CD14-positive monocyte (primary cell): Measurements from ENCODE around the gene PARVG. TPM values are rescaled to one million over a fixed set of nuclear protein-coding genes. Genes with fewer than 3 reads are reported as not detected.

ENCODE experiments used
- DNase-seq, 3 donors: peaks; one replicate each; pipeline ENCODE4 v3.0.0-alpha.2; 2011 to 2022
- H2AFZ ChIP-seq: 2 replicates; pipeline ENCODE4 v1.6.0; 2012; ENCODE audit warnings: mild to moderate bottlenecking, low read depth, low read length, inconsistent platforms; ENCODE audit not compliant: insufficient read depth, poor library complexity, severe bottlenecking
- H3K27ac ChIP-seq, 2 donors: 1 replicate in 1 of 2; 2 replicates in 1 of 2; pipeline ENCODE4 v1.5.1; 2012 to 2013; ENCODE audit warnings: low read length in 2 of 2, control low read depth in 1 of 2, inconsistent platforms in 1 of 2, low read depth in 1 of 2, mild to moderate bottlenecking in 1 of 2
- H3K27me3 ChIP-seq, 2 donors: one replicate each; pipeline versions ENCODE4 v1.6.0 to v1.6.1; 2011 to 2013; ENCODE audit warnings: low read length in 2 of 2; ENCODE audit not compliant: control insufficient read depth in 2 of 2, insufficient read depth in 2 of 2
- H3K36me3 ChIP-seq, 2 donors: replicated peaks in 1 of 2; 1 replicate in 1 of 2; 2 replicates in 1 of 2; pipeline versions ENCODE4 v1.5.1 to v1.6.1; 2012 to 2013; ENCODE audit warnings: low read length in 2 of 2, control low read depth in 1 of 2, inconsistent platforms in 1 of 2, mild to moderate bottlenecking in 1 of 2; ENCODE audit not compliant: insufficient read depth in 2 of 2, control insufficient read depth in 1 of 2
- H3K4me1 ChIP-seq, 2 donors: 1 replicate in 1 of 2; 2 replicates in 1 of 2; pipeline versions ENCODE4 v1.5.1 to v1.6.1; 2012 to 2013; ENCODE audit warnings: low read length in 2 of 2, control low read depth in 1 of 2, inconsistent platforms in 1 of 2, mild to moderate bottlenecking in 1 of 2, moderate library complexity in 1 of 2; ENCODE audit not compliant: insufficient read depth in 2 of 2, control insufficient read depth in 1 of 2
- H3K4me2 ChIP-seq: replicated peaks from 2 replicates; pipeline ENCODE3; 2012; ENCODE audit warnings: low read length, moderate library complexity, mild to moderate bottlenecking; ENCODE audit not compliant: poor library complexity, severe bottlenecking; ENCODE audit errors: extremely low read depth
- H3K4me3 ChIP-seq, 3 experiments: fragments of 200-600 bp in 1 of 3; sonication (generic) in 1 of 3; replicated peaks in 1 of 3; 1 replicate in 2 of 3; 2 replicates in 1 of 3; pipeline ENCODE4 v1.5.1; 2011 to 2013; ENCODE audit warnings: low read length in 3 of 3, mild to moderate bottlenecking in 3 of 3, control low read depth in 2 of 3, low read depth in 2 of 3, inconsistent platforms in 1 of 3, moderate library complexity in 1 of 3
- H3K79me2 ChIP-seq: 2 replicates; pipeline ENCODE4 v1.6.0; 2012; ENCODE audit warnings: mild to moderate bottlenecking, control low read depth, inconsistent platforms, low read length, moderate library complexity; ENCODE audit not compliant: insufficient read depth
- H3K9ac ChIP-seq: 2 replicates; pipeline ENCODE4 v1.6.0; 2017; ENCODE audit warnings: low read length, mild to moderate bottlenecking; ENCODE audit not compliant: insufficient read depth, poor library complexity, severe bottlenecking
- H3K9me3 ChIP-seq, 2 donors: replicated peaks in 1 of 2; 1 replicate in 1 of 2; 2 replicates in 1 of 2; pipeline versions ENCODE4 v1.5.1 to v1.6.1; 2012 to 2013; ENCODE audit warnings: low read length in 2 of 2, control low read depth in 1 of 2; ENCODE audit not compliant: control insufficient read depth in 1 of 2, insufficient read depth in 1 of 2
- H4K20me1 ChIP-seq: 2 replicates; pipeline ENCODE4 v1.6.0; 2012; ENCODE audit warnings: mild to moderate bottlenecking, low read length, control low read depth, moderate library complexity; ENCODE audit not compliant: insufficient read depth
- H3K27ac Mint-ChIP-seq, 7 donors: one replicate each; pipeline ENCODE4 v1.8.0; 2020; ENCODE audit warnings: mild to moderate bottlenecking in 7 of 7, mixed read lengths in 7 of 7, moderate library complexity in 6 of 7, inconsistent platforms in 2 of 7
- H3K27me3 Mint-ChIP-seq, 3 donors: one replicate each; pipeline ENCODE4 v1.8.0; 2021 to 2022; ENCODE audit warnings: low read depth in 3 of 3, mild to moderate bottlenecking in 3 of 3, mixed read lengths in 3 of 3, moderate library complexity in 3 of 3, inconsistent platforms in 1 of 3
- H3K36me3 Mint-ChIP-seq, 2 donors: one replicate each; pipeline ENCODE4 v1.8.0; 2020; ENCODE audit warnings: mixed read lengths in 2 of 2, inconsistent platforms in 1 of 2, mild to moderate bottlenecking in 1 of 2
- H3K4me1 Mint-ChIP-seq: one replicate; pipeline ENCODE4 v1.8.0; 2020; ENCODE audit warnings: mild to moderate bottlenecking, mixed read lengths
- H3K4me3 Mint-ChIP-seq, 2 donors: one replicate each; pipeline ENCODE4 v1.8.0; 2020; ENCODE audit warnings: mild to moderate bottlenecking in 2 of 2, mixed read lengths in 2 of 2, moderate library complexity in 1 of 2
- H3K9me3 Mint-ChIP-seq, 7 donors: one replicate each; pipeline ENCODE4 v1.8.0; 2020 to 2022; ENCODE audit warnings: mixed read lengths in 7 of 7, mild to moderate bottlenecking in 6 of 7, moderate library complexity in 6 of 7, inconsistent platforms in 2 of 7
- CTCF ChIP-seq: fragments of 200-600 bp; IDR thresholded peaks from one replicate; pipeline ENCODE4 v1.8.0; 2022; ENCODE audit warnings: antibody characterized with exemption, mild to moderate bottlenecking
- WGBS: methylation state at CpG from one replicate; pipeline ENCODE4 v1.1.5; 2013; ENCODE audit warnings: missing lambda C conversion rate; ENCODE audit not compliant: insufficient coverage; 5-methylcytosine and 5-hydroxymethylcytosine counted together
- intact Hi-C, 2 donors: fragments of 100-400 bp; cut with micrococcal nuclease; formaldehyde crosslinking; loops; one replicate each; pipeline versions ENCODE4 v1.15.0 to v1.15.1; 2023
- polyA plus RNA-seq, 3 donors: library from polyadenylated mRNA; depleted of rRNA in 1 of 3; unstranded in 2 of 3; stranded (reverse) in 1 of 3; fragments of 300-500 nt in 2 of 3; fragments of >200 nt in 1 of 3; fragmentation: Illumina TruSeq in 2 of 3; gene quantifications; 1 replicate in 2 of 3; 2 replicates in 1 of 3; pipeline ENCODE4 v1.2.3, GENCODE V29; 2012 to 2021

PARVG gene
- polyA plus RNA-seq, 3 donors, result 169 to 577 (median 190) TPM

DNA sequence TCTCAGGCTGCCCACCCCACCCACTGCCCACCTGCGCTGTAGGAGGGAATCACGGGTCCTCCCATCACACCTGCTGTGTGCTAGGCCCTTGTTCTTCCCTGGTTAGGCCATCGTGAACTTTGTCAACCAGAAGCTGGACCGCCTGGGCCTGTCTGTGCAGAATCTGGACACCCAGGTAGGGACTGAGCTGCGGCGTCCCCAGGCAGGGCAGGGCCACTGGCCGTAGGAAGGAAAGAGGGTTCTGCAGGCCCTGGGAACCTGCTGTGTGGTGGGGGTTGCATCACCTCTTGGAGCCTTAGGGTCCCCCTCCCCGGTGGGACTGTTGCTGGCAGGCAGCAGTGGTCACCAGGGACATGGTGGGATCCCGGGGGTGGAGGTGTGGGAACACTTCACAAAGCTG, 15.5 kb downstream of the PARVG start:
- WGBS, result 89% methylated on average over 3 of the region's 9 CpGs
- Histone ChIP-seq H3K4me3 (no peak overlapping the region), H3K9me3 (no peaks in the 10 kb centered on the region), H4K20me1 (peaks cover 96% of the 10 kb centered on the region), H3K9ac (no peak overlapping the region), H3K27ac (peak overlapping the region in 1 of 2 donors; percentile 18), H3K36me3 (peaks cover 80 to 96% of the 10 kb centered on the region in 2 donors), H3K4me1 (peaks cover 11 to 19% of the 10 kb centered on the region in 2 donors), H3K4me2 (no peak overlapping the region), H3K79me2 (peaks cover 14% of the 10 kb centered on the region), H3K27me3 (no peaks in the 10 kb centered on the region), H2AFZ (no peak overlapping the region)
- no peak overlapping the region for H3K27ac Mint-ChIP-seq
- peaks cover 22% of the 10 kb centered on the region for H3K4me1 Mint-ChIP-seq
- no peak overlapping the region for H3K4me3 Mint-ChIP-seq
- intact Hi-C loops, result no loop called here
- no peak for TF ChIP-seq CTCF
- peaks cover 0 to 2% (median 0%) of the 10 kb centered on the region in 7 donors for H3K9me3 Mint-ChIP-seq
- H3K36me3 Mint-ChIP-seq, result peaks cover 77 to 96% of the 10 kb centered on the region in 2 donors
- DNase-seq, result no peak
- H3K27me3 Mint-ChIP-seq, result peaks cover 0 to 2% (median 0%) of the 10 kb centered on the region in 3 donors

GRCh38 chr22:44196731-44197131, 16.0 kb downstream of the PARVG start:
- H3K27me3 Mint-ChIP-seq, result peaks cover 0 to 2% (median 0%) of the 10 kb centered on the region in 3 donors
- WGBS, result 98% methylated on average over 10 of the region's 10 CpGs
- no peak overlapping the region for H3K4me3 Mint-ChIP-seq
- peaks cover 80 to 97% of the 10 kb centered on the region in 2 donors for H3K36me3 Mint-ChIP-seq
- H3K4me3 ChIP-seq, result no peak overlapping the region
- peaks cover 14% of the 10 kb centered on the region for H3K79me2 ChIP-seq
- no peak overlapping the region for H3K9ac ChIP-seq
- no peaks in the 10 kb centered on the region for H3K9me3 ChIP-seq
- H3K27me3 ChIP-seq, result no peaks in the 10 kb centered on the region
- DNase-seq, result no peak
- no peak overlapping the region for H2AFZ ChIP-seq
- H3K9me3 Mint-ChIP-seq, result peaks cover 0 to 2% (median 0%) of the 10 kb centered on the region in 7 donors
- intact Hi-C loops, result no loop called here
- H4K20me1 ChIP-seq, result peaks cover 97% of the 10 kb centered on the region
- peaks cover 17% of the 10 kb centered on the region for H3K4me1 Mint-ChIP-seq
- H3K36me3 ChIP-seq, result peaks cover 84 to 99% of the 10 kb centered on the region in 2 donors
- no peak overlapping the region for H3K4me2 ChIP-seq
- peak overlapping the region in 1 of 7 donors; percentile 55 for H3K27ac Mint-ChIP-seq
- no peak for TF ChIP-seq CTCF
- no peak overlapping the region for H3K27ac ChIP-seq
- peaks cover 6 to 14% of the 10 kb centered on the region in 2 donors for H3K4me1 ChIP-seq
